HS-27A (cell line): ENCODE data around the gene ACOT7.

ENCODE experiments used
- DNase-seq: peaks from one replicate; pipeline ENCODE4 v3.0.0-alpha.2; 2012; ENCODE audit warnings: low read depth, missing footprints

Gene ACOT7

GRCh38 chr1:6248932-6249738 lies 144.4 kb downstream of the ACOT7 start:
- DNase-seq = no peak

- no peak for DNase-seq
Observed at GRCh38 chr1:6248161-6248776, 145.3 kb downstream of the ACOT7 start.

- no peak for DNase-seq
Observed at GRCh38 chr1:6247651-6248050, 145.9 kb downstream of the ACOT7 start.

- DNase-seq = peak; percentile 47
Observed at GRCh38 chr1:6246497-6247467, 146.8 kb downstream of the ACOT7 start.

GRCh38 chr1:6245869-6246496 lies 147.6 kb downstream of the ACOT7 start:
- no peak for DNase-seq

GRCh38 chr1:6245086-6245868 lies 148.3 kb downstream of the ACOT7 start:
- DNase-seq = no peak

- no peak for DNase-seq
Observed at GRCh38 chr1:6244401-6245049, 149.0 kb downstream of the ACOT7 start.

- no peak for DNase-seq
Observed at GRCh38 chr1:6243993-6244392, 149.6 kb downstream of the ACOT7 start, which contains the start of gene HES3. HES3 (plus strand) TSS chr1:6244179; CDS start chr1:6244366, 187 bp downstream.

- DNase-seq = no peak
Observed at GRCh38 chr1:6243053-6243834, 150.3 kb downstream of the ACOT7 start.

GRCh38 chr1:6241887-6242740 lies 151.5 kb downstream of the ACOT7 start:
- no peak for DNase-seq

- DNase-seq = no peak
Observed at GRCh38 chr1:6241107-6241886, 152.3 kb downstream of the ACOT7 start.

GRCh38 chr1:6239950-6240768 lies 153.4 kb downstream of the ACOT7 start:
- DNase-seq = no peak

- DNase-seq = no peak
Observed at GRCh38 chr1:6239213-6239752, 154.3 kb downstream of the ACOT7 start.

- DNase-seq = no peak
Observed at GRCh38 chr1:6237093-6237492, 156.5 kb downstream of the ACOT7 start.

- DNase-seq = no peak
Observed at GRCh38 chr1:6235296-6235677, 158.3 kb downstream of the ACOT7 start.

GRCh38 chr1:6234502-6235295 lies 158.9 kb downstream of the ACOT7 start:
- no peak for DNase-seq
